GM12878 (cell line): ENCODE data around the gene MAML2.

Experiments
- POLR2A ChIP-seq: IDR thresholded peaks from 2 replicates; pipeline ENCODE4 v1.6.1; 2011; ENCODE audit warnings: low read depth, mild to moderate bottlenecking, low read length
- POLR2AphosphoS5 ChIP-seq: IDR thresholded peaks from 2 replicates; pipeline ENCODE4 v1.6.1; 2011; ENCODE audit warnings: mild to moderate bottlenecking, low read length, inconsistent platforms

DNA sequence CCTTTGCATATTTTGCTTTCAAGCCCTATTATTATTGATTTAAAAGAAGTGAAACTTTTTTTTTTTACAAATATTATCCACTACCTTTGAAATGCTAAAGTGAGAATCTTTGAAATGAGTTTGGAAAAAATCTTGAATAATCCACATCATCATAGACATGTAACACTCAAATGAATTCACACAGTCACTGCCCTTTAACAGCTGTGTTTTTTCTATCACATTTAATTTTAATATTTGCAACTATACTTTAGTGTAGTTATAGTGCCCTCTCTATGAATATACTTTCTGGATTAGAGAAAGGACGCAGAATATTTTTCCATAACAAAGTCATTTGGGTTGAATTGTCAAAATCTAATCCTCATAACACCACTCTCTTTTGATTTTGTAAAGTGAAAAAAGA lies 381.2 kb downstream of the MAML2 start:
- TF ChIP-seq POLR2AphosphoS5: no peak
- TF ChIP-seq POLR2A: no peak
